ENCODE data around the gene DLST. TPM values are rescaled to one million over a fixed set of nuclear protein-coding genes. Genes with fewer than 3 reads are reported as not detected.

The DLST gene
- total RNA-seq, result 100 to 1,000 TPM in 1 of 2 experiments, 10 to 100 TPM in 1; 92.6 to 106 TPM

GRCh38 chr14:74881431-74882102, at the start of gene DLST:
Gene DLST, plus strand, starts transcription at chr14:74881916. Its CDS starts 38 bp downstream, at chr14:74881954.
- Mint-ChIP-seq H3K27ac (peak within 1 kb of the TSS; percentile 98), H3K4me1 (peaks cover 58% of the 10 kb centered on the region), H3K27me3 (no peaks in the 10 kb centered on the region), H3K4me3 (peak within 1 kb of the TSS; percentile 100), H3K9me3 (no peaks in the 10 kb centered on the region), H3K36me3 (ENCODE audit: low read depth) (peaks cover 38% of the 10 kb centered on the region)
- ChIA-PET CTCF (interaction anchor here (0.6 to 5.5 kb wide), 10 partner anchors 9 to 26 kb away, joined by 3 to 29 read pairs (median 4); no protein-coding TSS in a partner anchor), POLR2A (interaction anchor here (0.6 to 1.1 kb wide), 2 partner anchors 16 to 21 kb away, joined by 3 to 5 read pairs; no protein-coding TSS in a partner anchor)
- peak; percentile 85 for DNase-seq

GRCh38 chr14:74832849-74833248, 48.9 kb upstream of the DLST start:
- no peak overlapping the region for H3K4me3 Mint-ChIP-seq
- no peak for DNase-seq
- no peak overlapping the region for H3K27ac Mint-ChIP-seq
- ChIA-PET CTCF (no interaction called here), POLR2A (no interaction called here)
- H3K27me3 Mint-ChIP-seq, result no peaks in the 10 kb centered on the region
- peaks cover 35% of the 10 kb centered on the region for H3K4me1 Mint-ChIP-seq
- H3K9me3 Mint-ChIP-seq, result no peaks in the 10 kb centered on the region
- H3K36me3 Mint-ChIP-seq (ENCODE audit: low read depth), result peaks cover 38% of the 10 kb centered on the region

- Mint-ChIP-seq H3K27me3 (no peaks in the 10 kb centered on the region), H3K4me1 (peaks cover 51% of the 10 kb centered on the region), H3K9me3 (no peaks in the 10 kb centered on the region), H3K36me3 (ENCODE audit: low read depth) (peaks cover 36% of the 10 kb centered on the region), H3K4me3 (no peak overlapping the region), H3K27ac (no peak overlapping the region)
- ChIA-PET POLR2A (interaction anchor here (0.9 kb wide), 1 partner anchor 72 kb away, joined by 3 read pairs; the partner anchor contains the start of gene YLPM1), CTCF (interaction anchor here (0.6 to 1.4 kb wide), 3 partner anchors 31 to 349 kb away, joined by 3 to 5 read pairs (median 4); no protein-coding TSS in a partner anchor)
- DNase-seq, result no peak
These were observed 46.9 kb upstream of the DLST start for GRCh38 chr14:74834692-74835392.

GRCh38 chr14:74835645-74836250, 46.0 kb upstream of the DLST start:
- H3K4me3 Mint-ChIP-seq, result no peak overlapping the region
- peaks cover 60% of the 10 kb centered on the region for H3K4me1 Mint-ChIP-seq
- DNase-seq, result no peak
- ChIA-PET CTCF (interaction anchor here (0.6 to 1.4 kb wide), 4 partner anchors 21 to 348 kb away, joined by 3 to 4 read pairs (median 3); no protein-coding TSS in a partner anchor), POLR2A (interaction anchor here (0.9 kb wide), 1 partner anchor 73 kb away, joined by 3 read pairs; the partner anchor contains the start of gene YLPM1)
- H3K9me3 Mint-ChIP-seq, result no peaks in the 10 kb centered on the region
- no peaks in the 10 kb centered on the region for H3K27me3 Mint-ChIP-seq
- H3K36me3 Mint-ChIP-seq (ENCODE audit: low read depth), result peaks cover 37% of the 10 kb centered on the region
- peak overlapping the region; percentile 91 for H3K27ac Mint-ChIP-seq

- H3K27ac Mint-ChIP-seq, result peak overlapping the region; percentile 94
- DNase-seq, result no peak
- peaks cover 66% of the 10 kb centered on the region for H3K4me1 Mint-ChIP-seq
- peaks cover 39% of the 10 kb centered on the region for H3K36me3 Mint-ChIP-seq (ENCODE audit: low read depth)
- CTCF ChIA-PET, result interaction anchor here (0.9 to 1.5 kb wide), 4 partner anchors 20 to 226 kb away, joined by 3 to 4 read pairs (median 3); no protein-coding TSS in a partner anchor
- POLR2A ChIA-PET, result no interaction called here
- no peaks in the 10 kb centered on the region for H3K27me3 Mint-ChIP-seq
- H3K4me3 Mint-ChIP-seq, result no peak overlapping the region
- no peaks in the 10 kb centered on the region for H3K9me3 Mint-ChIP-seq
These were observed 45.3 kb upstream of the DLST start for GRCh38 chr14:74836251-74836960.

GRCh38 chr14:74838166-74838565, 43.5 kb upstream of the DLST start:
- ChIA-PET POLR2A (interaction anchor here (0.7 kb wide), 1 partner anchor 223 kb away, joined by 3 read pairs; no protein-coding TSS in a partner anchor), CTCF (no interaction called here)
- Mint-ChIP-seq H3K4me3 (peak overlapping the region; percentile 72), H3K36me3 (ENCODE audit: low read depth) (peaks cover 41% of the 10 kb centered on the region), H3K27me3 (no peaks in the 10 kb centered on the region), H3K27ac (peak overlapping the region; percentile 94), H3K4me1 (peaks cover 80% of the 10 kb centered on the region), H3K9me3 (no peaks in the 10 kb centered on the region)
- no peak for DNase-seq

GRCh38 chr14:74840603-74841030, 41.1 kb upstream of the DLST start:
- H3K36me3 Mint-ChIP-seq (ENCODE audit: low read depth), result peaks cover 37% of the 10 kb centered on the region
- no peak overlapping the region for H3K4me3 Mint-ChIP-seq
- no peaks in the 10 kb centered on the region for H3K9me3 Mint-ChIP-seq
- H3K27ac Mint-ChIP-seq, result peak overlapping the region; percentile 91
- H3K4me1 Mint-ChIP-seq, result peaks cover 67% of the 10 kb centered on the region
- POLR2A ChIA-PET, result no interaction called here
- no peaks in the 10 kb centered on the region for H3K27me3 Mint-ChIP-seq
- CTCF ChIA-PET, result no interaction called here
- no peak for DNase-seq

GRCh38 chr14:74841230-74842207, 40.2 kb upstream of the DLST start:
- H3K27me3 Mint-ChIP-seq, result no peaks in the 10 kb centered on the region

GRCh38 chr14:74843653-74844052, 38.1 kb upstream of the DLST start:
- H3K27me3 Mint-ChIP-seq, result no peaks in the 10 kb centered on the region
- no peak overlapping the region for H3K4me3 Mint-ChIP-seq
- POLR2A ChIA-PET, result no interaction called here
- no peak for DNase-seq
- H3K4me1 Mint-ChIP-seq, result peaks cover 37% of the 10 kb centered on the region
- CTCF ChIA-PET, result interaction anchor here (2.2 kb wide), 1 partner anchor 16 kb away, joined by 13 read pairs; no protein-coding TSS in a partner anchor
- H3K27ac Mint-ChIP-seq, result peak overlapping the region; percentile 43
- H3K36me3 Mint-ChIP-seq (ENCODE audit: low read depth), result peaks cover 22% of the 10 kb centered on the region
- no peaks in the 10 kb centered on the region for H3K9me3 Mint-ChIP-seq

More at GRCh38 chr14:74841230-74842207, 40.2 kb upstream of the DLST start:
- DNase-seq, result peak; percentile 56
- ChIA-PET POLR2A (interaction anchor here (0.6 kb wide), 1 partner anchor 20 kb away, joined by 4 read pairs; no protein-coding TSS in a partner anchor), CTCF (interaction anchor here (0.8 to 2.2 kb wide), 4 partner anchors 9 to 31 kb away, joined by 3 to 13 read pairs (median 4); no protein-coding TSS in a partner anchor)
- H3K36me3 Mint-ChIP-seq (ENCODE audit: low read depth), result peaks cover 35% of the 10 kb centered on the region
- H3K4me3 Mint-ChIP-seq, result peak overlapping the region; percentile 18
- peaks cover 58% of the 10 kb centered on the region for H3K4me1 Mint-ChIP-seq
- H3K9me3 Mint-ChIP-seq, result no peaks in the 10 kb centered on the region
- H3K27ac Mint-ChIP-seq, result peak overlapping the region; percentile 91

GRCh38 chr14:74846168-74846567, 35.5 kb upstream of the DLST start:
- no peaks in the 10 kb centered on the region for H3K27me3 Mint-ChIP-seq
- ChIA-PET POLR2A (interaction anchor here (0.7 kb wide), 1 partner anchor 456 kb away, joined by 3 read pairs; no protein-coding TSS in a partner anchor), CTCF (interaction anchor here (1.6 to 6.4 kb wide), 2 partner anchors 10 to 15 kb away, joined by 6 to 41 read pairs; no protein-coding TSS in a partner anchor)
- no peak overlapping the region for H3K4me3 Mint-ChIP-seq
- no peak overlapping the region for H3K27ac Mint-ChIP-seq
- H3K9me3 Mint-ChIP-seq, result no peaks in the 10 kb centered on the region
- DNase-seq, result no peak
- peaks cover 8% of the 10 kb centered on the region for H3K36me3 Mint-ChIP-seq (ENCODE audit: low read depth)
- peaks cover 16% of the 10 kb centered on the region for H3K4me1 Mint-ChIP-seq
